ENCODE data around the gene ACSS3. TPM values are rescaled to one million over a fixed set of nuclear protein-coding genes. Genes with fewer than 3 reads are reported as not detected.

ACSS3 gene
- total RNA-seq, 6 donors from 2014 or later = 23.5 to 61.8 (median 26.0) TPM

DNA sequence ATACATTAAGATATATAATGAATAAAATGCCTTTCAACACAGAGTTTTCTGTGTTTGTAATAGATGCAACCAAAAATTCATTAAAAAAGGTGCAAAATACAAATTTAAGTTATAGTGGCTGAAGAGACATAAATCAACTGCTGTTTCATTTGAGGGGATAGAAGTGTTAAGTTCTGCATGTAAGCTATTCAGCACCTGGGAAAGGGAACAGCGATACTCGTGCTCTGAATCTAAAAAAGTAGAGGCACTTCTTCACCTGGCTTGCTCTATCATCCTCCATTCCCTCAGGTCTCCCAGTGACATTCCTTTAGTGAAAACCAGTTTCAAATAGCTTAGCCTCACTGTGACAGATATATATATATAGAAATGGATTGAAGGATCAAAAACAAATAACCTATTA lies 222.6 kb downstream of the ACSS3 start:
- Histone ChIP-seq H3K27ac (no peak overlapping the region), H3K4me3 (no peak overlapping the region), H3K27me3 (no peaks in the 10 kb centered on the region), H3K36me3 (no peaks in the 10 kb centered on the region), H3K4me1 (no peaks in the 10 kb centered on the region), H3K9me3 (no peaks in the 10 kb centered on the region)
- DNase-seq = no peak
- TF ChIP-seq EP300 (IDR thresholded peaks at IDR 0.05) (no peak), POLR2A (IDR thresholded peaks at IDR 0.05) (no peak), POLR2AphosphoS5 (IDR thresholded peaks at IDR 0.05) (no peak)
- WGBS, 2 donors = 39 to 63% methylated on average over 2 of the region's 2 CpGs
- ATAC-seq (ENCODE audit: low FRiP score in 2 of 2) = no peak

DNA sequence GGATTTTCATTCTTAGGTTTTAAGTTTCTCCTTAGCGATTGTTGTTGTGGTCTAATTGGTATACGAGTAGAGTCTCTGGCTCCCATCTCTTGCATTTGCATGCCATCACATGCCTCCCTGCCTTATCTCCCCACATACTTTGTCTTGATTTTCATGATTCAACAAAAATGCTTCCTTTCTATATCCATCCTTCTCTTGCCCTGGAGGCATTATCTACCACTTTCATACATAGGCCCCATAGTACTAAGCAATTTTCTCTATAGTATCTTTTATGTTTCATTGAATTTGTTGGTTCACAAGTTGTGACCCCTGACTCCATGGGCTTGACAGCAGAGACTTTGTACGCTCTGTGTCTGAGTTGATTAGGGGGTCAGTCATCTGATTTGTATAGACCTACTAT lies 226.1 kb downstream of the ACSS3 start:
- TF ChIP-seq EP300 (IDR thresholded peaks at IDR 0.05) = no peak
- Histone ChIP-seq H3K9me3 (no peaks in the 10 kb centered on the region), H3K4me3 (no peak overlapping the region), H3K4me1 (no peaks in the 10 kb centered on the region), H3K27ac (no peak overlapping the region), H3K36me3 (no peaks in the 10 kb centered on the region), H3K27me3 (no peaks in the 10 kb centered on the region)
- 85 to 93% methylated on average over 3 of the region's 3 CpGs for WGBS, 2 donors
- no peak for ATAC-seq (ENCODE audit: low FRiP score in 2 of 2)
- no peak for DNase-seq

Small RNAs within 50 kb of the gene (small RNA-seq; reads per million reads assigned to genes)
- 0 reads per million in 4 donors for gene MIR4699

Other genes with a start within 250 kb of the ACSS3 start
- 10 to 100 TPM in 5 of 6 donors, 1 to 10 TPM in 1; 7.9 to 32.5 (median 13.8) TPM for gene LIN7A, start 140.1 kb upstream of the ACSS3 start, total RNA-seq